Glomerular visceral epithelial cell (primary cell): ENCODE measurements around the gene ELAVL3.
"Not testable (repeated sequence)": the region's sequence is repeated elsewhere in the genome, so short reads cannot be mapped to it uniquely, and the experiment has no call there.

Experiments
- DNase-seq: peaks from one replicate; pipeline ENCODE4 v3.0.0-alpha.2; 2016; ENCODE audit errors: extremely low spot score

The ELAVL3 gene

DNA sequence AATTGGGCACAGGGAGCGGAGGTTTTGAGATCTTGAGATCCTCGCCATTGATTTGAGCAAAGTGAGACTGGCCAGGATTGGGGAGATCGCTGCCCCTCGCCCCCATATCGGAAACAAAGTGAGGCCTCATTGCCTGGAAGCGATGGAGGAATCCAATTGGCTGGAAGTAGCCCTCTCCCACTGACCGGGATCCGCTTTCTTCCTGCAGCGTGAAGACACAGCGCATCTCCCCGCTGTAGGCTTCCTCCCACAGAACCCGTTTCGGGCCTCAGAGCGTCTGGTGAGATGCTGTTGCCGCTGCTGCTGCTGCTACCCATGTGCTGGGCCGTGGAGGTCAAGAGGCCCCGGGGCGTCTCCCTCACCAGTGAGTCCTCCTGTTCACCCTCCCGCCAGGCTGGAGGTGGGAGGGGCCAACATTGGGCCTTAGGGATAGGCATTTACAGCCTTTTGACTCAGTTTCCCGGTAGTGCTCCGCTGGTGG lies 45.0 kb downstream of the ELAVL3 start:
- peak; percentile 26 for DNase-seq

- DNase-seq, result peak; percentile 100
These were observed 45.6 kb downstream of the ELAVL3 start, which contains the start of the genes ODAD3 and PRKCSH for GRCh38 chr19:11435057-11435832. Gene ODAD3 (minus strand): TSS chr19:11435121. CDS start chr19:11435016, 105 bp downstream. Gene PRKCSH (plus strand): TSS chr19:11435635. CDS start chr19:11436118, 483 bp downstream.

GRCh38 chr19:11434703-11435056 lies 46.2 kb downstream of the ELAVL3 start:
- DNase-seq, result no peak

DNA sequence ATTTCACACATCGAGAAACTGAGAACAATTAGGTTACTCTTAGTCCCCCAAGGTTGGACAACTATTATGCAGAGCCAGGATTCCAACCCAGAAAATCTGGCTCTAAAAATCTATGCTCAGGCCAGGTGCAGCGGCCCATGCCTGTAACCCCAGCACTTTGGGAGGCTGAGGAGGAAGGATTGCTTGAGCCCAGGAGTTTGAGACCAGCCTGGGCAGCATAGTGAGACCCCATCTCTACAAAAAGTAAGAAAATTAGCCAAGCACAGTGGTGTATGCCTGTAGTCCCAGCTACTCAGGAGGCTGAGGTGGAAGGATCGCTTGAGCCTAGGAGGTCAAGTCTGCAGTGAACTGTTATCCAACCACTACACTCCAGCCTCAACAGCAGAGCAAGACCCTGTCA lies 47.3 kb downstream of the ELAVL3 start:
- not testable (repeated sequence) for DNase-seq

DNA sequence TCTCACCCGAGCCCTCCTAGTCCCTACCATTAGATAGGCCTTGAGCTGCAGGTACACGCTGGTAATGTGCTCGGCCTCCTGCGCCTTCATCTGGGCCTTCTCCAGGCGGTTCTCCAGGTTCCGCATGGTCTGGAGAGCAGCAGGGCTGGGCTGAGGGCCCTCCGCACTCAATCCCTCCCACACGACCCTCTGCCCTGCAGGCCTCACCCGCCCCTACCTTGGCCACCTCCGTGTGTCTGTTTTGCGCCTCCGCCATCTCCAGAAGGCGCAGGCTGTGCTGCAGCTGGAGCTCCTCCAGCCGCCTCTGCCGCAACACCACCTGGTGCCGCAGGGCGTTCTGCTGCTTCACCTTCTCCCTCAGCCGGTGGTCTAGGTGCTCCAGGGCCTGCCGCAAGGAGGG lies 54.2 kb downstream of the ELAVL3 start:
- DNase-seq, result no peak

- DNase-seq, result no peak
These were observed 55.0 kb downstream of the ELAVL3 start for GRCh38 chr19:11425719-11426457.

DNA sequence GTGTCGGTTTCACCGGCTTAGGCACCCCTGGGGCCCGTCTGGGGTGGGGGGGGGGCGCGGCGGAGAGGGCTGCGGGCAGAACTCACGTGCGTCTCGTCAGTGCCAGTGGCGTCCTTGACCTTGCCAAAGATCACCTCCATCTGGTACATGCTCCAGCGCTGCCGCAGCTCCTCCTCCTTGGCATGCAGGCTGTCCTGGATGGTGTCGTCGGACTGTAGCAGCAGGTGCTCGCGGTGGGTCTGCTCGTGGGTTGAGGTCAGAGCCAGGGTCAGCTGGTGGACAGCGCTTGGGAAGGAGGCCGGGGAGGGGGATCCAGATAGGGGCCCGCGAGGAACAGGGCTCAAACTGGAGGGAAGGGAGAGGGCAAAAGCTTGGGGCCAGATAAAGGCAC lies 57.1 kb downstream of the ELAVL3 start:
- no peak for DNase-seq

GRCh38 chr19:11423164-11423790 lies 57.6 kb downstream of the ELAVL3 start:
- no peak for DNase-seq

GRCh38 chr19:11422163-11423065 lies 58.4 kb downstream of the ELAVL3 start:
- DNase-seq, result peak; percentile 58

DNA sequence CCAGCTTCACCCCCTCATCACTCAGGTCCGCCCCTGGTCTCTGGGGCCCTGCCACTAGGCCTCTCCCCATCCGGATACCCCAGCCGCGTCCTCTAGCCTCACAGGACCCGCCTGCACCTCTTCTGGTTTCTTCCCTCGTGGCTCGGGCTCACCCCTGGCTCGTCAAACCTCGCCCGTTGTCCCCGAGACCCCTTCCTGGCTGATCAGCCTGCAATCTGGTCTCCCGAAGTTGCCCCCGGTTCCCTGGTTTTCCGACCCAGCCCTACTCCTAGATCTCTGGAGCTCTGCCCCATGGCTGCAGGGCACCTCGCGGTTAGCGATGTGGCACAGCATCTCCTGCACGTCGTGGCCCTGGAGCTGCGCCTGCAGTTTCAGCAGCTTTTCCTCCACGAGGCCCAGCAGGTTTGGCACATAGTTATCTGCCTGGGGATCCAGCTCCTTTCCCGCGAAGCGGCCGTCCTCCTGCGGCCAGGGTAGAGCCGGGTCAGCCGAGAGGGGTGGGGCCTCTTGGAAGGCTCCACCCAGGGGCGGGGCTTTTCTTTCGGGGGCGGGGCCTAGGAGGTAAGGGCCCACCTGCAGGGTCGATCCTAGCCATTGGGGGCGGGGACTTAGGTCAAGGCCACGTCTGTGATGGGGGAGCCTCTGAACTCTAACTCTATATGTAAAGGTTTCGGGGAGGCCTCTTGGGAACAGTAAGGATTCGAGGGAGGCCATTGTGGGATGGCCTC lies 59.3 kb downstream of the ELAVL3 start:
- no peak for DNase-seq

DNA sequence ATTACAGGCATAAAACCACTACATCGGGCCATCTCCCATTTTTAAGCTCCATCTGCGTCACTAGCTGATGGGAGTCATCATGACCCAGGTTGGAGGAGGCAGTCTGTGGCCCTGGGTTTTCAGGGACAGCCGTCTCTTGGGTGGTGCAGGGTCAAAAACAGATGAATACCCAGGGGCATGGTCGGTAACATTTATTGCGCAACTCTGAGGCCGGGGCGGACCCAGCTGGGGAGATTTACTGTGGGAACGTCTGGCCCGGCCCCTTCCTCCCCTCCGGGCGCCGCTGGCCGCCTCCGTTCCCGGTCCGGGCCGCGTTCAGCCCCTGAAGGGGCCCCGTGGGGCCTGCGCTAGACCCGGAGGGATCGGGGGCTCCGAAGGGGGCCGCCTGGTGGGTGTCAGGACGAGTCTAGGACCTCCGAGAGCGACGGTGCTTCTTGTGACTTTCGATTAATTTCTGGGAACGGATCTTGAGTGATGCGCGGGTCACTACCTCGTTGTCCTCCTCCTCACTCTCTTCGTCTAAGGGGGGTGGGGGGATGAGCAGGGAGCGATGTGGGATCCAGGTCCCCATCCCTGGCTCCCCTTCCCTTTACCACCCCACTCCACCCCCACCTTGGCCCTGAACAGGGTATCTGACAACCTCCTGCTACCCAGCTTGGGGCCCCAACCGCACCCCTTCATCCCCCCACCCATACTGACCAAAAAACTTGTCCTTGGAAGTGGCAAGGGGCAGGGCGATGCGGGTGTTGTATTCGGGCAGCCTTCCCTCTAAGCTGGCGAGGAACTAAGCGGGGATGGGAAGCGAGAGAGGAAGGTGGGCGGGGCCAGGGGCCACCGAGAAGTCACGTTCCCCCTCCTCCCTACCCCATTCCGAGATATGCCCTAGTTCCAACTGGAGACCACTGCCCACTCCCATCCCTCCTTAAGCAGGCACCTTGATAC lies 60.1 kb downstream of the ELAVL3 start:
- no peak for DNase-seq

DNA sequence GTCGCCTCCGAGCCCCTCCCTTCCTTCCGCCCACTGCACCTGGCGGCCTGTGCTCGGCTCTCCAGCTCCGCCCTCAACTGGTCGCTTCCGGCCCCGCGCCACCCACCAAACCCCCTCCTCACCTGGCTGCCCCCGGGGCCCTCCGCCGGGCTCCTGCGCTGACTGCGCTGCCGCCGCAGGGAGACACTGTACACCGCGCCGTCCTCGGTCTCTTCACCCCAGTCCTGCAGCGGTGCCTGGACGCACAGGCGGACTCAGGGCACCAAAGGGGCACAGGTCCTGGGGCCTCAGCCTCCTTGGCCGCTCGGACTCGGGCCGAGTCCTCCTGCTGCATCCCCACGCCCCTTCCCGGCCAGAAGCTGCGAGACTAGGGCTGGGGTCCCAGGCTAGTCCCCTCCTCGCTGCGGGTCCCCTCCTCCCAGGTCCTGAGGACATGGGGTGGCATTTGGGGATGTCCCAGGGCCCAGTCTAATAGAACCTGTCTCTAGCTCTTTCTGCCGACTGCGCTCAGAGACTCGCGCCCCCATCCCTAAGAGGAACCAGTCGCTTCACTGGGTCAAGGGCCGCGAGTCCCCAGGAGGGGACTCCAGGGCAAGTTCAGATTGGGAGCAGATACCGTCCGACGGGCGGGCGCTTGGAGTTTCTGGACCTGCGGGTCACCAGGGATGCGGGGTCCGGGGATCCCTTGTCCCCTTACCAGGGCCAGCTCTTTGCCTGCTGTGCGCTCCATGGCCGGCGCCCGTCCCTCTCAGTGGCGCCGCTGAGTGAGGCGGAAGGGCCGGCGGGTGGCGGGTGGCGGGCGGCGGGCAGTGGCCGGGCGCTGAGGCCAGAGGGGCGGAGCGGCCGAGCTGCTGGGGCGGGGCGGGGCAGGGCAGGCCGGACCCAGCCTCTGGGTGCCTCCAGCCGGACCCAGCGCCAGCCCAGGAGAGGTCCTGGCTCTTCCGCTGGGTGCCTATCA lies 62.0 kb downstream of the ELAVL3 start, which contains the start of gene RGL3:
Gene RGL3 (minus strand): TSS at position 766 of the 958 bp plus-strand sequence. CDS start 36 bp downstream, at position 730.
- peak; percentile 62 for DNase-seq

- no peak for DNase-seq
These were observed 62.7 kb downstream of the ELAVL3 start for GRCh38 chr19:11418094-11418548.

DNA sequence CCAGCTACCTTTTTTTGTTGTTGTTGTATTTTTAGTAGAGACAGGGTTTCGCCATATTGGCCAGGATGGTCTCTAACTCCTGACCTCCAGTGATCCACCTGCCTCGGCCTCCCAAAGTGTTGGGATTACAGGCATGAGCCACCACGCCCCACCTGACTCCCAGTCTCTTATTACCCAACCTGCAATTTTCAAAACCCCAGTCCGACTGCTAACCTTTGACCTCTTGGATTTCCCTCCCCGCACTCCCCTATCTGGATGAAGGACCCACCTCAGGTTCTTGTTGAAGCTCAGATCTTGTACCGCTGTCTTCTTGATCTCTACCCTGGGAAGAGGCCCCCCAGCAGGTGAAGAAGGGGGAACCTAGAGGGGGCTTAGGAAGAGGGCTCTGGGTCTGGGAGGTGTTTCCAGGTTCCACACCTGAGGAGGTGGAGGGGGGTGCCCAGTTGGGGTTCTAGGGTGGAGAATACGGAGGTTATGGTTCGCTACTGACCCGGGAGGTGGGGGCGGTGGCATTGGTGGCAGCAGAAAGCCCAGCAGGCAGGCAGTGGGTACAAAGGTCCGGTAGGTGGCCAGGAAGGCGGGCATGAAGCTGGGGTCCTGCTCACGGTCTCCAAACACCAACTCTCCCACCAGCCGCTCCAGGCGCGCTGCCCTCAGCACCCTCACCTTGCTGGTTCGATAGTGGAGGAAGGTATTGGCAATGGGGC lies 64.3 kb downstream of the ELAVL3 start:
- DNase-seq, result no peak

GRCh38 chr19:11414544-11414943 lies 66.3 kb downstream of the ELAVL3 start:
- DNase-seq, result no peak

GRCh38 chr19:11410682-11411081 lies 70.2 kb downstream of the ELAVL3 start:
- peak; percentile 62 for DNase-seq

- no peak for DNase-seq
These were observed 72.3 kb downstream of the ELAVL3 start for GRCh38 chr19:11408591-11408990.
